H1 (cell line): ENCODE data around the gene ASTL. TPM values are rescaled to one million over a fixed set of nuclear protein-coding genes. Genes with fewer than 3 reads are reported as not detected.

Source experiments
- CTCF ChIA-PET: fragments of 300-600 bp; sonication (Branson Sonifier 250); formaldehyde crosslinking; loops from one replicate; lab custom pipeline; 2021; ENCODE audit not compliant: partially characterized antibody; lab: Charles Lee
- POLR2A ChIA-PET: fragments of 300-600 bp; sonication (Branson Sonifier 250); formaldehyde crosslinking; loops from one replicate; lab custom pipeline; 2021; ENCODE audit warnings: inconsistent platforms; ENCODE audit not compliant: partially characterized antibody; lab: Charles Lee
- DNase-seq, 2 experiments: peaks; one replicate each; pipeline versions ENCODE4 v3.0.0 to v3.0.0-alpha.2; 2010 to 2022; ENCODE audit warnings: low spot score in 2 of 2, low read depth in 1 of 2, mixed read lengths in 1 of 2
- FAIRE-seq: peaks from 2 replicates; lab custom pipeline; 2011; peaks lifted over from hg19 to GRCh38; lab: Jason Lieb, UNC
- H2AFZ ChIP-seq: 2 replicates; pipeline ENCODE4 v1.8.1; 2012; ENCODE audit warnings: low read length, inconsistent platforms
- H2AK5ac ChIP-seq: 2 replicates; pipeline ENCODE4 v1.6.1; 2013; ENCODE audit warnings: low read depth, low read length
- H2BK120ac ChIP-seq: replicated peaks from 2 replicates; pipeline ENCODE3; 2013; ENCODE audit warnings: low read depth, low read length, inconsistent platforms
- H2BK12ac ChIP-seq: 2 replicates; pipeline ENCODE4 v1.6.1; 2013; ENCODE audit warnings: low read depth, low read length
- H2BK15ac ChIP-seq: 2 replicates; pipeline ENCODE4 v1.6.1; 2013; ENCODE audit warnings: low read length
- H2BK20ac ChIP-seq: 2 replicates; pipeline ENCODE4 v1.6.1; 2013; ENCODE audit warnings: low read length
- H2BK5ac ChIP-seq: 2 replicates; pipeline ENCODE4 v1.6.1; 2013; ENCODE audit warnings: low read depth, low read length
- H3K14ac ChIP-seq: 2 replicates; pipeline ENCODE4 v1.6.1; 2013; ENCODE audit warnings: inconsistent platforms; ENCODE audit not compliant: insufficient read length
- H3K18ac ChIP-seq: 2 replicates; pipeline ENCODE4 v1.6.1; 2013; ENCODE audit warnings: low read length; ENCODE audit errors: extremely low read depth
- H3K23ac ChIP-seq: 2 replicates; pipeline ENCODE4 v1.6.1; 2013; ENCODE audit warnings: inconsistent platforms; ENCODE audit not compliant: insufficient read length
- H3K23me2 ChIP-seq: 2 replicates; pipeline ENCODE4 v1.6.1; 2013; ENCODE audit warnings: low read depth, low read length
- H3K27ac ChIP-seq: 2 replicates; pipeline ENCODE4 v1.6.1; 2011; ENCODE audit warnings: low read depth, low read length, inconsistent platforms
- H3K27me3 ChIP-seq, 4 experiments: replicated peaks in 1 of 4; 1 replicate in 1 of 4; 2 replicates in 3 of 4; pipeline versions ENCODE4 v1.6.1 to v1.8.1; 2011 to 2013; ENCODE audit warnings: low read length in 3 of 4, mild to moderate bottlenecking in 3 of 4, inconsistent platforms in 2 of 4, mixed read lengths in 2 of 4, moderate library complexity in 1 of 4; ENCODE audit not compliant: control insufficient read depth in 3 of 4, insufficient read depth in 3 of 4; ENCODE audit errors: extremely low read depth in 1 of 4
- H3K36me3 ChIP-seq, 4 experiments: 2 replicates each; pipeline versions ENCODE4 v1.6.1 to v1.8.1; 2011 to 2013; ENCODE audit warnings: mild to moderate bottlenecking in 4 of 4, low read length in 3 of 4, moderate library complexity in 2 of 4, control low read depth in 1 of 4, inconsistent platforms in 1 of 4; ENCODE audit not compliant: insufficient read depth in 4 of 4, control insufficient read depth in 2 of 4
- H3K4ac ChIP-seq: replicated peaks from 2 replicates; pipeline ENCODE3; 2013; ENCODE audit warnings: low read length, low read depth, mixed read lengths, inconsistent platforms; ENCODE audit not compliant: insufficient read length
- H3K4me1 ChIP-seq, 4 experiments: replicated peaks in 1 of 4; 1 replicate in 1 of 4; 2 replicates in 3 of 4; pipeline versions ENCODE4 v1.6.1 to v1.8.1; 2011 to 2013; ENCODE audit warnings: low read length in 3 of 4, inconsistent platforms in 2 of 4, mixed read lengths in 1 of 4; ENCODE audit not compliant: insufficient read depth in 4 of 4, control insufficient read depth in 3 of 4
- H3K4me2 ChIP-seq, 2 experiments: 2 replicates each; pipeline versions ENCODE4 v1.6.1 to v1.8.1; 2011 to 2013; ENCODE audit warnings: low read depth in 2 of 2, low read length in 2 of 2, control low read depth in 1 of 2, inconsistent platforms in 1 of 2, mild to moderate bottlenecking in 1 of 2; ENCODE audit not compliant: insufficient read depth in 1 of 2
- H3K4me3 ChIP-seq, 4 experiments: fragments of 200-600, 300-600 bp in 1 of 4; sonication (generic), shearing (Covaris generic), sonication (Bioruptor Twin) in 1 of 4; 2 replicates each; pipeline versions ENCODE4 v1.5.1 to v1.8.1; 2011 to 2016; ENCODE audit warnings: low read length in 4 of 4, low read depth in 3 of 4, control low read depth in 2 of 4, inconsistent platforms in 2 of 4, mild to moderate bottlenecking in 2 of 4, mixed read lengths in 1 of 4, moderate library complexity in 1 of 4; ENCODE audit not compliant: insufficient read depth in 2 of 4; ENCODE audit errors: extremely low read depth in 1 of 4
- H3K56ac ChIP-seq: replicated peaks from 2 replicates; pipeline ENCODE3; 2013; ENCODE audit warnings: low read depth, mild to moderate bottlenecking, mixed read lengths, low read length, inconsistent platforms; ENCODE audit not compliant: insufficient read length
- H3K79me1 ChIP-seq: 2 replicates; pipeline ENCODE4 v1.6.1; 2013; ENCODE audit warnings: low read depth, low read length, control low read depth
- H3K79me2 ChIP-seq, 2 experiments: 2 replicates each; pipeline versions ENCODE4 v1.6.1 to v1.8.1; 2012 to 2013; ENCODE audit warnings: low read length in 2 of 2, mild to moderate bottlenecking in 2 of 2, inconsistent platforms in 1 of 2; ENCODE audit not compliant: insufficient read depth in 2 of 2, control insufficient read depth in 1 of 2
- H3K9ac ChIP-seq, 4 experiments: replicated peaks in 1 of 4; 1 replicate in 1 of 4; 2 replicates in 3 of 4; pipeline versions ENCODE4 v1.6.1 to v1.8.1; 2011 to 2013; ENCODE audit warnings: low read depth in 3 of 4, low read length in 3 of 4, control low read depth in 2 of 4, mild to moderate bottlenecking in 2 of 4, moderate library complexity in 2 of 4, inconsistent platforms in 1 of 4; ENCODE audit errors: extremely low read depth in 1 of 4
- H3K9me3 ChIP-seq, 2 experiments: 2 replicates each; pipeline versions ENCODE4 v1.6.1 to v1.8.1; 2012 to 2013; ENCODE audit warnings: mild to moderate bottlenecking in 2 of 2, moderate library complexity in 2 of 2, control low read depth in 1 of 2, inconsistent platforms in 1 of 2, low read depth in 1 of 2, low read length in 1 of 2, mixed read lengths in 1 of 2; ENCODE audit not compliant: insufficient read depth in 2 of 2
- H4K20me1 ChIP-seq, 2 experiments: replicated peaks in 1 of 2; 2 replicates each; pipeline versions ENCODE3 to v1.8.1; 2011 to 2013; ENCODE audit warnings: inconsistent platforms in 2 of 2, low read length in 2 of 2, mild to moderate bottlenecking in 1 of 2; ENCODE audit not compliant: insufficient read depth in 2 of 2, control insufficient read depth in 1 of 2
- H4K5ac ChIP-seq: 2 replicates; pipeline ENCODE4 v1.6.1; 2013; ENCODE audit warnings: low read length, low read depth, mixed read lengths, inconsistent platforms; ENCODE audit not compliant: insufficient read length
- H4K8ac ChIP-seq: 2 replicates; pipeline ENCODE4 v1.8.0; 2013; ENCODE audit warnings: mild to moderate bottlenecking, moderate library complexity, low read length, inconsistent platforms; ENCODE audit not compliant: insufficient read depth; ENCODE audit errors: extremely low read depth
- H4K91ac ChIP-seq: replicated peaks from 2 replicates; pipeline ENCODE3; 2013; ENCODE audit warnings: low read length, mixed read lengths, inconsistent platforms; ENCODE audit not compliant: insufficient read length
- NRF1 ChIP-seq: IDR thresholded peaks from 2 replicates; pipeline ENCODE4 v1.6.1; 2011; ENCODE audit warnings: mild to moderate bottlenecking, low read depth, low read length, improper control_type of control experiment
- WGBS, 2 experiments: shearing (Covaris generic) in 1 of 2; methylation state at CpG; one replicate each; pipeline versions ENCODE4 v1.1.6 to v1.1.7; 2013 to 2015; ENCODE audit warnings: low lambda C conversion rate in 2 of 2, mixed read lengths in 2 of 2, inconsistent platforms in 1 of 2, low coverage in 1 of 2, missing lambda C conversion rate in 1 of 2; ENCODE audit not compliant: insufficient replicate concordance in 2 of 2, insufficient coverage in 1 of 2, insufficient read length in 1 of 2; ENCODE audit errors: extremely low coverage in 1 of 2, missing lambda C conversion rate in 1 of 2; 5-methylcytosine and 5-hydroxymethylcytosine counted together
- polyA plus RNA-seq, 7 experiments: library from polyadenylated mRNA; depleted of rRNA in 3 of 7; stranded (reverse) in 5 of 7; unstranded in 2 of 7; fragments of >200 nt in 5 of 7; fragments of 200-250 nt in 2 of 7; gene quantifications; 1 replicate in 5 of 7; 2 replicates in 1 of 7; 4 replicates in 1 of 7; pipeline versions ENCODE4 v1.2.1 to v1.2.3, GENCODE V29; 2011 to 2013; ENCODE audit warnings: missing spikeins in 2 of 7, mixed read lengths in 2 of 7
- total RNA-seq: library from RNA; stranded (reverse); fragmentation: NEBNext Ultra II Directional; extraction: Animal tissue kit (Norgen Biotek cat#: 25700); gene quantifications from 2 replicates; pipeline ENCODE4 v1.2.1, GENCODE V29; 2021

The ASTL gene
- total and polyA plus RNA-seq, 2 of the 8 experiments (the other 6 are each of a cell fraction or from before 2014, with no cell fraction given): 0.60 to 1.4 TPM

- Histone ChIP-seq H3K4me2 (no peak overlapping the region), H2AFZ (peak overlapping the region; percentile 8; the same call in 1 of the 2 replicates), H3K27ac (no peak overlapping the region), H2BK12ac (peak overlapping the region; percentile 27; the same call in 1 of the 2 replicates), H4K8ac (no peak overlapping the region; the same call in 1 of the 2 replicates), H3K56ac (no peak overlapping the region), H2BK120ac (no peak overlapping the region), H3K23me2 (no peaks in the 10 kb centered on the region; the same call in 1 of the 2 replicates), H2BK5ac (no peak overlapping the region), H3K9me3 (no peaks in the 10 kb centered on the region), H2AK5ac (no peak overlapping the region), H3K79me1 (no peaks in the 10 kb centered on the region), H4K91ac (no peak overlapping the region), H3K23ac (no peak overlapping the region), H4K5ac (no peak overlapping the region), H3K4me1 (peaks cover 0 to 7% (median 0%) of the 10 kb centered on the region in 4 experiments; a peak in 1 of 7 replicates), H3K36me3 (no peaks in the 10 kb centered on the region), H3K4me3 (no peak overlapping the region), H3K4ac (no peak overlapping the region), H2BK15ac (no peak overlapping the region), H3K27me3 (no peaks in the 10 kb centered on the region), H3K79me2 (no peaks in the 10 kb centered on the region), H3K18ac (no peak overlapping the region), H3K9ac (no peak overlapping the region), H2BK20ac (no peak overlapping the region), H3K14ac (no peak overlapping the region), H4K20me1 (no peaks in the 10 kb centered on the region)
- CTCF ChIA-PET: interaction anchor here (1.5 to 5.2 kb wide), 4 partner anchors 10 to 20 kb away, joined by 5 to 31 read pairs (median 8); no protein-coding TSS in a partner anchor
- no peak for FAIRE-seq
- no peak for DNase-seq
- WGBS, 2 experiments: 83% methylated on average over 13 of the region's 13 CpGs; no CpG with 5 or more reads in 1 of the 2 experiments
- POLR2A ChIA-PET: interaction anchor here (0.6 to 1.3 kb wide), 3 partner anchors 15 to 25 kb away, joined by 3 read pairs; partner anchors contain the start of gene DUSP2
- no peak for TF ChIP-seq NRF1
Observed at GRCh38 chr2:96163768-96164429, 25.6 kb upstream of the ASTL start.
